Caco-2 (cell line): ENCODE measurements around the gene LRIG1. TPM values are rescaled to one million over a fixed set of nuclear protein-coding genes. Genes with fewer than 3 reads are reported as not detected.

ENCODE experiments used
- BruUV-seq: library from RNA; stranded (reverse); fragments of 400-500 nt; replicated peaks from 2 replicates; lab custom pipeline; 2021; lab: Mats Ljungman, UMichigan
- CTCF ChIA-PET: fragments of 300-600 bp; sonication (Branson Sonifier 250); formaldehyde crosslinking; loops from one replicate; lab custom pipeline; 2022; ENCODE audit warnings: antibody characterized with exemption; lab: Charles Lee
- POLR2A ChIA-PET: fragments of 300-600 bp; sonication (Branson Sonifier 250); formaldehyde crosslinking; loops from one replicate; lab custom pipeline; 2022; ENCODE audit warnings: antibody characterized with exemption; lab: Charles Lee
- DNase-seq, 2 experiments: peaks; one replicate each; pipeline versions ENCODE4 v3.0.0 to v3.0.0-alpha.2; 2020 to 2022
- H3K27me3 ChIP-seq: replicated peaks from 2 replicates; pipeline ENCODE4 v1.6.0; 2011; ENCODE audit warnings: low read length; ENCODE audit not compliant: control insufficient read depth, insufficient read depth
- H3K36me3 ChIP-seq: 2 replicates; pipeline ENCODE4 v1.5.1; 2011; ENCODE audit warnings: low read length; ENCODE audit not compliant: control insufficient read depth, insufficient read depth
- H3K4me1 ChIP-seq: fragments of 250-450 bp; sonication (Bioruptor Pico); 2 replicates; pipeline ENCODE4 v1.5.1; 2020; ENCODE audit warnings: mild to moderate bottlenecking
- H3K4me3 ChIP-seq: 2 replicates; pipeline ENCODE4 v1.5.1; 2011; ENCODE audit warnings: low read depth, mild to moderate bottlenecking, control low read depth, low read length
- H3K9me3 ChIP-seq: fragments of 250-450 bp; sonication (Bioruptor Pico); 2 replicates; pipeline ENCODE4 v1.5.1; 2020; ENCODE audit warnings: mild to moderate bottlenecking, moderate library complexity
- H3K27ac Mint-ChIP-seq: one replicate; pipeline ENCODE4 v1.8.0; 2022; ENCODE audit warnings: mixed read lengths; ENCODE audit not compliant: unreplicated experiment
- H3K27me3 Mint-ChIP-seq: one replicate; pipeline ENCODE4 v1.8.0; 2022; ENCODE audit warnings: mixed read lengths; ENCODE audit not compliant: insufficient read depth, unreplicated experiment
- H3K36me3 Mint-ChIP-seq: one replicate; pipeline ENCODE4 v1.8.0; 2022; ENCODE audit warnings: mild to moderate bottlenecking, mixed read lengths; ENCODE audit not compliant: insufficient read depth, unreplicated experiment
- H3K4me1 Mint-ChIP-seq: one replicate; pipeline ENCODE4 v1.8.0; 2022; ENCODE audit warnings: low read depth, mixed read lengths; ENCODE audit not compliant: unreplicated experiment
- H3K4me3 Mint-ChIP-seq: one replicate; pipeline ENCODE4 v1.8.0; 2022; ENCODE audit warnings: mild to moderate bottlenecking, moderate library complexity, mixed read lengths; ENCODE audit not compliant: unreplicated experiment
- H3K9me3 Mint-ChIP-seq: one replicate; pipeline ENCODE4 v1.8.0; 2022; ENCODE audit warnings: mixed read lengths; ENCODE audit not compliant: unreplicated experiment
- CTCF ChIP-seq, 2 experiments: fragments of 200-600 bp in 1 of 2; IDR thresholded peaks; 1 replicate in 1 of 2; 2 replicates in 1 of 2; pipeline versions ENCODE4 v1.5.1 to v1.8.0; 2011 to 2022; ENCODE audit warnings: antibody characterized with exemption in 1 of 2, control low read depth in 1 of 2, inconsistent platforms in 1 of 2, low read depth in 1 of 2, low read length in 1 of 2, mild to moderate bottlenecking in 1 of 2, moderate library complexity in 1 of 2; ENCODE audit not compliant: insufficient read depth in 1 of 2, severe bottlenecking in 1 of 2, unreplicated experiment in 1 of 2
- intact Hi-C: fragments of 100-400 bp; cut with micrococcal nuclease; formaldehyde crosslinking; loops from one replicate; pipeline ENCODE4 v1.10.0; 2022; ENCODE audit not compliant: unreplicated experiment
- total RNA-seq: library from RNA; stranded (reverse); gene quantifications from 2 replicates; pipeline ENCODE4 v1.2.3, GENCODE V29; 2022

The LRIG1 gene
- total RNA-seq, 1 experiment from 2014 or later: 43.4 TPM

GRCh38 chr3:66395635-66396034 lies 105.2 kb downstream of the LRIG1 start:
- Histone ChIP-seq H3K36me3 (peaks cover 5% of the 10 kb centered on the region), H3K4me1 (no peaks in the 10 kb centered on the region), H3K27me3 (no peaks in the 10 kb centered on the region), H3K9me3 (no peaks in the 10 kb centered on the region), H3K4me3 (no peak overlapping the region)
- ChIA-PET POLR2A (no interaction called here), CTCF (no interaction called here)
- no peak overlapping the region for H3K27ac Mint-ChIP-seq
- H3K9me3 Mint-ChIP-seq: no peaks in the 10 kb centered on the region
- intact Hi-C loops: no loop called here
- no peak for DNase-seq
- no TSS peak for BruUV-seq
- no peaks in the 10 kb centered on the region for H3K27me3 Mint-ChIP-seq
- no peak overlapping the region for H3K4me3 Mint-ChIP-seq
- H3K36me3 Mint-ChIP-seq: peaks cover 62% of the 10 kb centered on the region
- TF ChIP-seq CTCF (IDR thresholded peaks at IDR 0.05; ENCODE audit: insufficient read depth in 1 of 2, low read depth in 1 of 2, low read length in 1 of 2, severe bottlenecking in 1 of 2, unreplicated experiment in 1 of 2): no peak
- H3K4me1 Mint-ChIP-seq: no peaks in the 10 kb centered on the region

- no TSS peak for BruUV-seq
- DNase-seq: no peak
- Mint-ChIP-seq H3K27me3 (no peaks in the 10 kb centered on the region), H3K4me1 (no peaks in the 10 kb centered on the region), H3K9me3 (no peaks in the 10 kb centered on the region), H3K36me3 (peaks cover 62% of the 10 kb centered on the region), H3K4me3 (no peak overlapping the region), H3K27ac (peak overlapping the region; percentile 42)
- no peaks in the 10 kb centered on the region for H3K9me3 ChIP-seq
- CTCF ChIA-PET: no interaction called here
- no peak overlapping the region for H3K4me3 ChIP-seq
- intact Hi-C loops: no loop called here
- TF ChIP-seq CTCF (IDR thresholded peaks at IDR 0.05; ENCODE audit: insufficient read depth in 1 of 2, low read depth in 1 of 2, low read length in 1 of 2, severe bottlenecking in 1 of 2, unreplicated experiment in 1 of 2): no peak
- H3K36me3 ChIP-seq: peaks cover 5% of the 10 kb centered on the region
- POLR2A ChIA-PET: no interaction called here
- no peaks in the 10 kb centered on the region for H3K4me1 ChIP-seq
- H3K27me3 ChIP-seq: no peaks in the 10 kb centered on the region
Observed at GRCh38 chr3:66394753-66395249, 106.0 kb downstream of the LRIG1 start.

GRCh38 chr3:66394019-66394752 lies 106.6 kb downstream of the LRIG1 start:
- CTCF ChIA-PET: no interaction called here
- no peaks in the 10 kb centered on the region for H3K4me1 Mint-ChIP-seq
- POLR2A ChIA-PET: no interaction called here
- H3K4me3 Mint-ChIP-seq: no peak overlapping the region
- Histone ChIP-seq H3K36me3 (peaks cover 5% of the 10 kb centered on the region), H3K4me3 (no peak overlapping the region), H3K4me1 (no peaks in the 10 kb centered on the region), H3K27me3 (no peaks in the 10 kb centered on the region), H3K9me3 (no peaks in the 10 kb centered on the region)
- no TSS peak for BruUV-seq
- H3K27me3 Mint-ChIP-seq: no peaks in the 10 kb centered on the region
- intact Hi-C loops: no loop called here
- peak overlapping the region; percentile 42 for H3K27ac Mint-ChIP-seq
- peaks cover 62% of the 10 kb centered on the region for H3K36me3 Mint-ChIP-seq
- no peaks in the 10 kb centered on the region for H3K9me3 Mint-ChIP-seq
- no peak for TF ChIP-seq CTCF (IDR thresholded peaks at IDR 0.05; ENCODE audit: insufficient read depth in 1 of 2, low read depth in 1 of 2, low read length in 1 of 2, severe bottlenecking in 1 of 2, unreplicated experiment in 1 of 2)
- no peak for DNase-seq
